Activated T-helper 2 cell treated with anti-CD3 and anti-CD28 coated beads, Interferon-gamma antibody, Interleukin-2, Interleukin-4, amounts not matched to agents 10 μg/mL and 5 μg/mL and 100 μg/mL, durations not matched to agents 14 hours and 24 hours and 36 hours (primary cell): Measurements from ENCODE around the gene NME3. TPM values are rescaled to one million over a fixed set of nuclear protein-coding genes. Genes with fewer than 3 reads are reported as not detected.
A peak's percentile ranks its signal among the peaks of the same experiment; 100 is the strongest.

Source experiments
- DNase-seq: peaks from one replicate; pipeline ENCODE4 v3.0.0; 2021; ENCODE audit warnings: low spot score
- H3K27ac Mint-ChIP-seq: one replicate; pipeline ENCODE4 v1.8.0; 2021; ENCODE audit warnings: mixed read lengths
- H3K27me3 Mint-ChIP-seq: one replicate; pipeline ENCODE4 v1.8.0; 2021; ENCODE audit warnings: low read depth, mixed read lengths
- H3K36me3 Mint-ChIP-seq: one replicate; pipeline ENCODE4 v1.8.0; 2021; ENCODE audit warnings: low read depth, mixed read lengths
- H3K4me1 Mint-ChIP-seq: one replicate; pipeline ENCODE4 v1.8.0; 2021; ENCODE audit warnings: low read depth, mixed read lengths
- H3K4me3 Mint-ChIP-seq: one replicate; pipeline ENCODE4 v1.8.0; 2021; ENCODE audit warnings: low read depth, mild to moderate bottlenecking, moderate library complexity, mixed read lengths
- H3K9me3 Mint-ChIP-seq: one replicate; pipeline ENCODE4 v1.8.0; 2021; ENCODE audit warnings: mixed read lengths
- intact Hi-C: fragments of 100-400 bp; cut with micrococcal nuclease; formaldehyde crosslinking; loops from one replicate; pipeline ENCODE4 v1.15.1; 2023
- total RNA-seq: library from RNA; stranded (reverse); gene quantifications from 2 replicates; pipeline ENCODE4 v1.2.3, GENCODE V29; 2022

NME3 gene
- total RNA-seq, 1 donor from 2014 or later = 46.1 TPM

DNA sequence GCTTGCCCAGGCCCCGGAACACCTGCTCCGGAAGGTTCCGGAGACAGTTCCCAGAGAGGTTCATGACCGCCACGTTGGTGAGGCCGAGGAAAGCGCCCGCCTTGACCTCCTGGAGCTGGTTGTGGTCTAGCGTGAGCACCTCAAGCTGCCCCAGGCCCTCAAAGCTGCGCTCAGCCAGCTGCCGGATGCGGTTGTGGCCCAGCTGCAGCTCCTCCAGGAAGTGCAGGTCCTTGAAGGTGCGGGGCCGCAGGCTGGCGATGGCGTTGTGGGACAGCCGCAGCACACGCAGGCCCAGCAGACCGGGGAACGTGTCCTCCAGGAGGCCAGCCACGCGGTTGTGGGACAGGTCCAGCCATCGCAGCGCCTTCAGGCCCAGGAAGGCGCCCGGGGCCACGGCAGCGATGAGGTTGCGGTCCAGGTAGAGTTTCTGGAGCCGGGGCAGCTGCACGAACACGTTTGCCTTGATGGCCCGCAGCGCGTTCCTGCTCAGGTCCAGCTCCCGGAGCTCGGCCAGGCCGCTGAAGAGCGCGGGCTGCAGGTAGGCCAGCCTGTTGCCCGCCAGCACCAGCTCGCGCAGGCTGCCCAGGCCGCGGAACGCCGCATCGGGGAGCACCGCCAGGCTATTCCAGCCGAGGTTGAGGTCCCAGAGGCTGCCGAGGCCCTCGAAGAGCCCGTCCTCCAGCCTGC is 20.1 kb upstream of the NME3 start:
- Mint-ChIP-seq H3K36me3 (peaks cover 5% of the 10 kb centered on the region), H3K4me3 (no peak overlapping the region), H3K27ac (no peak overlapping the region), H3K4me1 (no peaks in the 10 kb centered on the region), H3K9me3 (no peaks in the 10 kb centered on the region), H3K27me3 (no peaks in the 10 kb centered on the region)
- no peak for DNase-seq
- intact Hi-C loops = no loop called here

DNA sequence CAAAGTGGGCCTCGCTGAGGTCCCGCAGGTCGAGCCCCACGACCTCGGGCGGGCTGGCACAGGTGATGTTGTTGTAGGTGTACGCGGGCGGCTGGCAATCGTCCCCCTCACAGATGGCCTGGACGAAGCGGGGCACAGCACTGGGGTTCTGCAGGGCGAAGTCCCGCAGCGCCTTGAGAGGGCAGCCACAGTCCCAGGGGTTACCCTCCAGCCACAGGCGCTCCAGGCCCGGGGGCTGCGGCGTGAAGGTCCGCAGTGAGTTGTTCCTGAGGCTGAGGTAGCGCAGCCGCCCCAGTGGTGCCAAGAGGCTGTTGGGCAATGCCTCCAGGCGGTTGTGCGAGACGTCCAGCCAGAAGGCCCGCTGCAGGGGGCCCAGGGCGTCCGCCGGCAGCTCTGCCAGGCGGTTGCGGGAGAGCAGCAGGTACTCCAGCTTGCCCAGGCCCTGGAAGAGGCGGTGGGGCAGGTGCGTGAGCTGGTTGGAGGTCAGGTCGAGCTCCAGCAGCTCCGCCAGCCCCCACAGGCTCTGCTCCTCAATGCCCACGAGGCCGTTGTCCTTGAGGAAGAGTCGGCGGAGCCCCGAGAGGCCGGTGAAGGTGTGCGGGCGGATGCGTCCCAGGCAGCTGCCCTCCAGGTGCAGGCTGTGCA is 19.4 kb upstream of the NME3 start:
- Mint-ChIP-seq H3K27me3 (no peaks in the 10 kb centered on the region), H3K4me1 (no peaks in the 10 kb centered on the region), H3K4me3 (no peak overlapping the region), H3K27ac (no peak overlapping the region), H3K36me3 (peaks cover 5% of the 10 kb centered on the region), H3K9me3 (no peaks in the 10 kb centered on the region)
- DNase-seq = no peak
- intact Hi-C loops = no loop called here

DNA sequence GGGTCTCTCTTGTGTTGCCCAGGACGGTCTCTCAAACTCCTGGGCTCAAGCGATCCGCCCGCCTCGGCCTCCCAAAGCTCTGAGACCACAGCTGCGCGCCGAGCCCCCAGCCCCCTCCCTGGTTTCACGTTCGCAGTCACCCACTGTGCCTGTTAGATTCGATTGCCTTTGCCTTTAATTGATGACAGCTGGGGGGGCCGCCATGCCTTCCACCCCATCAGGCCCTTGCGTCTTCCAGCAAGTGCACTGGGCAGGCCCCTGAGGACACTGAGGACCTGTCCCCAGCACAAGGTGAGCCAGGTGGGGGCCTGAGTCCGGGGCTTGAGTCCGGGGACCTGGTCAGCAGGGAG is 18.9 kb upstream of the NME3 start:
- no peaks in the 10 kb centered on the region for H3K4me1 Mint-ChIP-seq
- no peak overlapping the region for H3K4me3 Mint-ChIP-seq
- peaks cover 10% of the 10 kb centered on the region for H3K36me3 Mint-ChIP-seq
- no peaks in the 10 kb centered on the region for H3K27me3 Mint-ChIP-seq
- no peaks in the 10 kb centered on the region for H3K9me3 Mint-ChIP-seq
- intact Hi-C loops = no loop called here
- H3K27ac Mint-ChIP-seq = no peak overlapping the region
- no peak for DNase-seq

DNA sequence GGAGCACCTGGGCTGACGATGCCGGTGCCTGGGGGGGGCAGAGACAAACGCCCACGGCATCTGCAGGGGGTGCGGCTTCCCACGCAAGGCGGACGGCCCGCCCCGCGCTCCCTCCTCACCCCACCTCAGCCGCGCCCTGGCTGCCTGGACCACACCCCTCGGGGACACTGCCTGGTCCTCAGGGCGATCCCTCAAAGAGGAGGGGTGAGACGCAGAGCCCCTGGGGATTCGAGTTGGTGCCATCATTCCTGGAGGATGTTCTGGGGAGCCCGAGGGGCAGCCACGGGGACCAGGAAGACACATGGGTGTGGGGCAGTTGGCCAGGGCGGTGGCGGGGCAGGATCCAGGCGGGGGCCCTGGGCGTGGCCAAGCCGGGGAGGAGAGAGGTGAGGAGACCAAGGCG is 18.3 kb upstream of the NME3 start:
- Mint-ChIP-seq H3K4me1 (no peaks in the 10 kb centered on the region), H3K9me3 (no peaks in the 10 kb centered on the region), H3K4me3 (no peak overlapping the region), H3K27me3 (no peaks in the 10 kb centered on the region), H3K27ac (no peak overlapping the region), H3K36me3 (peaks cover 12% of the 10 kb centered on the region)
- no peak for DNase-seq
- intact Hi-C loops = no loop called here

DNA sequence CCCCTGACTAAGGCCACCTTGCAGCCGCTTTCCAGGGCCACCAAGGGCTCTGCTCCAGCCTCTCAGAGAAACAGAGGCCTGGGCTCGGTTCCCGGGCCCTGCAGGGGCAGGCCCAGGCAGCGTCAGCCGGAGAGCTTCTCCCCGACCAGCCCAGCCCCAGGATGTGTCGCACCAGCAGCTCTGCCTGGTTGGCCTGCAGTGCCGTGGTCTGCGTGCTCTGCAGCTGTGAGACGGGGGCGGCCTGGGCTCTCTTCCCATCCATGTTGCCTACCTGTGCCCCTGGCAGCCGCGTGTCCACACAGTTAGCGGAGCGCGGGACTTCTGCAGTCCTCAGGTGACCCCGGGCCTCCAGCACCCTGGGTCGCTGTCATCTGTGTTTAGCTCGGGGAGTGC is 17.4 kb upstream of the NME3 start:
- Mint-ChIP-seq H3K9me3 (no peaks in the 10 kb centered on the region), H3K4me1 (no peaks in the 10 kb centered on the region), H3K4me3 (no peak overlapping the region), H3K27me3 (no peaks in the 10 kb centered on the region), H3K36me3 (peaks cover 12% of the 10 kb centered on the region), H3K27ac (no peak overlapping the region)
- no peak for DNase-seq
- intact Hi-C loops = no loop called here

DNA sequence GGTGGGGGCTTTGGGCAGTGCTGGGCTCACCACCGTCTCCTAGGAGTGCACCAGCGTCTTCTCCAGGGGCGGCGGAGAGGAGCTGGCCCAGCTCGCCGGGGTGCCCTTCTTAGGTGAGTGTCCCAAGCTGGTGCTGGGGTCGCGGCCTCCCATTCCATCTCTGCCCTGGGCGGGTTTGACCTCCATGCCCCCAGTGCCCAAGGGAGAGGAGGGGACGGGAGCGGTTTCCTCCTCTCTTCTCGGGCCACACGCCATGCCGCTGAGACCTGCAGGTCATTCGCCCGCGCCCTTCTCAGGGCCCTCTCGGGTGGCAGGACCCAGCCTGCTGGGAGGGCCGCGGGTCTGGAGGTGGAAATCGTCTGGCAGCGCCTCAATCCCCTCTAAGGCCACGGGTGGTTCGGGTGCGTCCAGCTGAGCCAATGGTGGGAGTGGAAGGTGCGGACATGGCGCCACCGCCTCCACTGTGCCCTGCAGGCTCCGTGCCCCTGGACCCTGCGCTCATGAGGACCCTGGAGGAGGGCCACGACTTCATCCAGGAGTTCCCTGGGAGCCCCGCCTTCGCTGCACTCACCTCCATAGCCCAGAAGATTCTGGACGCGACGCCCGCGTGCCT is 16.9 kb upstream of the NME3 start:
- no peak for DNase-seq
- Mint-ChIP-seq H3K36me3 (peaks cover 15% of the 10 kb centered on the region), H3K27me3 (no peaks in the 10 kb centered on the region), H3K9me3 (no peaks in the 10 kb centered on the region), H3K4me1 (peaks cover 2% of the 10 kb centered on the region), H3K4me3 (no peak overlapping the region), H3K27ac (no peak overlapping the region)
- intact Hi-C loops = no loop called here

DNA sequence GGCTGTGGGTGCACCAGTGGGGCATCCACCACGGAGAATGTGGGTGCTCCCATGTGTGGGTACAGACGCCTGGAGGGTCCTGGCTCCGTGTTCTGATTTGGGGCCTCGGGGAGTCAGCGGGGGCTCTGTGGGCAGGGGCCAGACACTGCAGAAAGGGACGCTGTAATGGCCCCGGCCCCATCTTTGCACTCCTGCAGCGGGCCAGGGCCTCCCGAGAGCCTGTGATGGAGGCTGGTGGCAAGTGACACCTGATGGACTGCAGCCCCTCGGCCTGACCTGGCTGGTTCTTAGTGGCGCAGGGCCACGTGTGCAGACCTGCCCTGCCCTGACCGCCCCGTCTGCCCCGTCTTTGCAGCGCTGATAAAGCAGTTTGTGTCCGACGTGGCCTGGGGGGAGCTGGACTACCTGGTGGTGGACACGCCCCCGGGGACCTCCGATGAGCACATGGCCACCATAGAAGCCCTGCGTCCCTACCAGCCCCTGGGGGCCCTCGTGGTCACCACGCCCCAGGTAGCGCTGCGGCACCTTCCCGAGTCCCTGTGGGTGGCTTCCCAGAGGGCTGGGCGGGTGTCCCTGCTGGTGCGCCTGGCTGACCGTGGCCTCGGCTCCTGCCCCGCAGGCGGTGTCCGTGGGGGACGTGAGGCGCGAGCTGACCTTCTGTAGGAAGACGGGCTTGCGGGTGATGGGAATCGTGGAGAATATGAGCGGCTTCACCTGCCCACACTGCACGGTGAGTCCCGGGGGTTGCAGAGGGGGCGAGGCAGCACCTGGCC is 16.2 kb upstream of the NME3 start:
- intact Hi-C loops = no loop called here
- H3K9me3 Mint-ChIP-seq = no peaks in the 10 kb centered on the region
- H3K4me3 Mint-ChIP-seq = no peak overlapping the region
- H3K27ac Mint-ChIP-seq = no peak overlapping the region
- peaks cover 16% of the 10 kb centered on the region for H3K36me3 Mint-ChIP-seq
- no peak for DNase-seq
- H3K27me3 Mint-ChIP-seq = no peaks in the 10 kb centered on the region
- H3K4me1 Mint-ChIP-seq = peaks cover 2% of the 10 kb centered on the region

DNA sequence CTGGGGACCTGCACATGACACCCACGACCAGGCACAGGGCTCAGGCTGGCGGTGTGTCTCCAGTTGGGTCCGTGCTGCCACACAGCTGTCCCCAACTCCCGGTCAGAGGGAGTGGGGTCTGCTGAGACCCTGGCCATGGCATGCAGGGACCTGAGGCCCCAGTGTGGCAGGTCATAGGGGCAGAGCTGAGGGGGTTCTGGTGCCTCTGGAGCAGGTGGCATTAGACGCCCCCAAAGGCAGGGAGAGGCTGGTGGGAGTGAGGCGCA is 15.6 kb upstream of the NME3 start:
- peaks cover 16% of the 10 kb centered on the region for H3K36me3 Mint-ChIP-seq
- H3K4me3 Mint-ChIP-seq = no peak overlapping the region
- peaks cover 2% of the 10 kb centered on the region for H3K4me1 Mint-ChIP-seq
- intact Hi-C loops = no loop called here
- no peak overlapping the region for H3K27ac Mint-ChIP-seq
- H3K9me3 Mint-ChIP-seq = no peaks in the 10 kb centered on the region
- H3K27me3 Mint-ChIP-seq = no peaks in the 10 kb centered on the region
- DNase-seq = no peak

DNA sequence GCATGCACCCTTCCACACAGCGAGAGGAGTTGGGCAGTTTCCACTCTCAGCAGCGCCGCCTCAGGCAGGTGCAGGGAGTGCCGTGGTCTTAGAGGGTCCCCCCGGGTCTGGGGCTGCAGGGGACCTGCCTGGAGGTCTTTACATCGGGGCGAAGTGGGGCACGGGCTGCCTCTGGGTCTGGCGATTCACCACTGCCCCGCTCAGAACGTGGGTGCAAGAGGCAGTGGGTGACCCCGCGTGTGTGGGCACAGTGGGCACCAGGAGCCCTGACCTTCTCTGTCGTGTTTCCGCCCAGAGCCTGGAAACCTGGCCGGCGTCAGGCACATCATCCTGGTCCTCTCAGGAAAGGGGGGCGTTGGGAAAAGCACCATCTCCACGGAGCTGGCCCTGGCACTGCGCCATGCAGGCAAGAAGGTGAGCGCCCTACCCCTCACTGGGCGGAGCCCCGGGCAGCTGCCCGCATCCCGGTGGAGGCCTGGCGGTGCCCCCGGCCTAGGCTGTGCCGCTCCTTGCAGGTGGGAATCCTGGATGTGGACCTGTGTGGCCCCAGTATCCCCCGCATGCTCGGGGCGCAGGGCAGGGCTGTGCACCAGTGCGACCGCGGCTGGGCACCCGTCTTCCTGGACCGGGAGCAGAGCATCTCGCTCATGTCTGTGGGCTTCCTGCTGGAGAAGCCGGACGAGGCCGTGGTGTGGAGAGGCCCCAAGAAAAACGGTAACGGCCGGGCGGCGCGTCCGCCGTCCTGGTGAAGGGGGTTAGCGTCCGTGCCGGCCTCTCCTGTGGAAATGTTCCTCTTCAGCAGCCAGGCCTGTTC is 15.1 kb upstream of the NME3 start:
- no peaks in the 10 kb centered on the region for H3K9me3 Mint-ChIP-seq
- DNase-seq = no peak
- H3K27ac Mint-ChIP-seq = no peak overlapping the region
- intact Hi-C loops = no loop called here
- H3K27me3 Mint-ChIP-seq = no peaks in the 10 kb centered on the region
- peaks cover 16% of the 10 kb centered on the region for H3K36me3 Mint-ChIP-seq
- peaks cover 7% of the 10 kb centered on the region for H3K4me1 Mint-ChIP-seq
- H3K4me3 Mint-ChIP-seq = no peak overlapping the region

DNA sequence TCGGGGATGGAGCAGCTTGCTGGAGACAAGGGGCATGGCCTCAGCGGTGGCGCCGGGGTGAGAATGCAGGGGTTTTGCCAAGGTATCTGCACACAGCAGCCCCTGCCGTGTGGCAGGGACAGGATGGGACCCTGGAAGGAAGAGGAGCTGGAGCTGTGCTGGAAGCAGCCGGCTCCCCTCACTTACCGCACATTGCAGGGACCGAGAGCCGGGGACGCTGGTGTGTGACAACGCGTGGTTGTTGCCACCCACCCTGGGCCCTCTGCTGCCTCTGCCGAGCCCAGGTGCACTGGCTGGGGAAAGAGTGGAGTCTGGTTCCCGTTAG is 14.5 kb upstream of the NME3 start:
- intact Hi-C loops = no loop called here
- H3K27me3 Mint-ChIP-seq = no peaks in the 10 kb centered on the region
- H3K36me3 Mint-ChIP-seq = peaks cover 16% of the 10 kb centered on the region
- no peaks in the 10 kb centered on the region for H3K9me3 Mint-ChIP-seq
- no peak for DNase-seq
- H3K27ac Mint-ChIP-seq = no peak overlapping the region
- H3K4me1 Mint-ChIP-seq = peaks cover 11% of the 10 kb centered on the region
- H3K4me3 Mint-ChIP-seq = no peak overlapping the region

DNA sequence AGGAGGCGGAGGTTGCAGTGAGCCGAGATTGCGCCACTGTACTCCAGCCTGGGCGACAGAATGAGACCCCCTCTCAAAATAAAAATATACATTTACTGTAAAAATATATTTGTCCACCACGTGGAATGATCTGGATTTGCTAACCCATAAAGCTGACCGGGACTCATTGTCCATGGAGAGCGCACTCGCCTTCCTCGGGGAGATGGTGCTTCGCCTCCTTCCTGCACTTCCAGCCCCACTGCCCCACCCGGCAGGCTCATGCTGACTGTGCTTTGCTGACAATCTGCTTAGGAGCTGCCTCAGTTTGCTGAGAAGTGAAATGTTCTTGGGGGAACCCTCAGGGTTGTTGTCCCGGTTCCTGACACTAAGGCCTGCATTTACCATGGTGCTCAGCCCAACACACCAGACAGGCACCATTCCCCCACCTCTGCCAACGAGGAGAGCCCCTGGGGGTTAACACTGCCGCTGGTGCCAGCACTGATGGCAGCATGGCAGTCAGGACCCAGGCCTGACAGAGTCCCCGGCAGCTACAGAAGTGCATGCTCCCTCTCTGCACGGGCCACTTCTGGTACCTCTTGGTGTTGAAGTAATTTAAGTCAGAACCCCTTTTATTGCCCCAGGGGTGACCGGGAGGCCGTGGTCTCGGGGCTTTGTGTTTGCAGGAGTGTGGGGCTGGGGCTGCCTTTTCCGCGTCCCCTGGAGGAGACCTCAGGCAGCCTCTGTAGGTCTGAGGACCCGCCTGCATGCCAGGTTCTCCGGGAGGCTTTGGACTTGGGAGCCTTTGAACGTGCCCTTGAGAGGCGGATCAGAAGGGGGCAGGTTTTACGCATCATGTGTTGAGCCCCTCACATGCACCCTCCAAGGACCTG is 13.9 kb upstream of the NME3 start:
- no peak overlapping the region for H3K27ac Mint-ChIP-seq

More for the DNA sequence above, 13.9 kb upstream of the NME3 start:
- H3K36me3 Mint-ChIP-seq = peaks cover 16% of the 10 kb centered on the region
- H3K27me3 Mint-ChIP-seq = no peaks in the 10 kb centered on the region
- peak overlapping the region; percentile 61 for H3K4me3 Mint-ChIP-seq
- no peaks in the 10 kb centered on the region for H3K9me3 Mint-ChIP-seq
- DNase-seq = no peak
- H3K4me1 Mint-ChIP-seq = peaks cover 11% of the 10 kb centered on the region
- intact Hi-C loops = loop anchor here (5.0 kb wide), 1 partner anchor 78 kb away; the partner anchor contains the start of gene MAPK8IP3
